Epithelial cell of esophagus (primary cell): Measurements from ENCODE around the gene PRAME.

ENCODE experiments used
- DNase-seq: peaks from one replicate; pipeline ENCODE4 v3.0.0; 2010; ENCODE audit warnings: low read depth
- H3K4me3 ChIP-seq: 2 replicates; pipeline ENCODE4 v1.5.1; 2011; ENCODE audit warnings: mild to moderate bottlenecking, low read length, control low read depth
- TF ChIP-seq, protein P1 (sequence below): IDR thresholded peaks from 2 replicates; pipeline ENCODE4 v1.5.1; 2011; ENCODE audit warnings: low read depth, mild to moderate bottlenecking, low read length, control low read depth, inconsistent platforms; ENCODE audit not compliant: insufficient read depth; ENCODE audit errors: missing control alignments

Gene PRAME

DNA sequence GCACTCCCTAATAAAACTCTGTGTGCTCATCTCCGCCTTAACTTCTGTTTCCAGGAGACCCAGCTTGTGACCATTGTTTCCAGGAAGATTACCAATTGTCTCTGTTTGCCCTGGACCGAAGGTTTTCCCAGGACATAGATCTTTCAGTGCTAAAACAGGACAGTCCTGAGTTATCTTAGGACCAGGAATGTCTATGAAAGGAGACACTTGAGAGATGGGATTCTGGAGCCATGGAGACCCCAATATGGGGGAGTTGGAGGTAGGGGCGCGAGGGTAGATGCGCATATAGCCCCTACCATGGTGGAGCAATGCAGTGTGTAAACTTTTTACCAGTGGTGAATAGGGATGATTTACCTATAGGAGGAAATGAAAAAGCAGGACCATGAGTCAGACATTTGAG is 10.2 kb upstream of the PRAME start:
- DNase-seq: no peak
- TF ChIP-seq, protein P1, sequence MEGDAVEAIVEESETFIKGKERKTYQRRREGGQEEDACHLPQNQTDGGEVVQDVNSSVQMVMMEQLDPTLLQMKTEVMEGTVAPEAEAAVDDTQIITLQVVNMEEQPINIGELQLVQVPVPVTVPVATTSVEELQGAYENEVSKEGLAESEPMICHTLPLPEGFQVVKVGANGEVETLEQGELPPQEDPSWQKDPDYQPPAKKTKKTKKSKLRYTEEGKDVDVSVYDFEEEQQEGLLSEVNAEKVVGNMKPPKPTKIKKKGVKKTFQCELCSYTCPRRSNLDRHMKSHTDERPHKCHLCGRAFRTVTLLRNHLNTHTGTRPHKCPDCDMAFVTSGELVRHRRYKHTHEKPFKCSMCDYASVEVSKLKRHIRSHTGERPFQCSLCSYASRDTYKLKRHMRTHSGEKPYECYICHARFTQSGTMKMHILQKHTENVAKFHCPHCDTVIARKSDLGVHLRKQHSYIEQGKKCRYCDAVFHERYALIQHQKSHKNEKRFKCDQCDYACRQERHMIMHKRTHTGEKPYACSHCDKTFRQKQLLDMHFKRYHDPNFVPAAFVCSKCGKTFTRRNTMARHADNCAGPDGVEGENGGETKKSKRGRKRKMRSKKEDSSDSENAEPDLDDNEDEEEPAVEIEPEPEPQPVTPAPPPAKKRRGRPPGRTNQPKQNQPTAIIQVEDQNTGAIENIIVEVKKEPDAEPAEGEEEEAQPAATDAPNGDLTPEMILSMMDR: no peak
- H3K4me3 ChIP-seq: no peak overlapping the region

GRCh38 chr22:22565981-22566380 is 6.9 kb upstream of the PRAME start:
- TF ChIP-seq, protein P1: no peak
- no peak overlapping the region for H3K4me3 ChIP-seq
- peak; percentile 25 for DNase-seq

GRCh38 chr22:22558071-22558971 is 744 bp downstream of the PRAME start:
- no peak for DNase-seq
- H3K4me3 ChIP-seq: no peak overlapping the region
- TF ChIP-seq, protein P1: no peak

GRCh38 chr22:22556995-22557925 is 1.8 kb downstream of the PRAME start:
- no peak for DNase-seq
- H3K4me3 ChIP-seq: no peak overlapping the region
- TF ChIP-seq, protein P1: no peak

DNA sequence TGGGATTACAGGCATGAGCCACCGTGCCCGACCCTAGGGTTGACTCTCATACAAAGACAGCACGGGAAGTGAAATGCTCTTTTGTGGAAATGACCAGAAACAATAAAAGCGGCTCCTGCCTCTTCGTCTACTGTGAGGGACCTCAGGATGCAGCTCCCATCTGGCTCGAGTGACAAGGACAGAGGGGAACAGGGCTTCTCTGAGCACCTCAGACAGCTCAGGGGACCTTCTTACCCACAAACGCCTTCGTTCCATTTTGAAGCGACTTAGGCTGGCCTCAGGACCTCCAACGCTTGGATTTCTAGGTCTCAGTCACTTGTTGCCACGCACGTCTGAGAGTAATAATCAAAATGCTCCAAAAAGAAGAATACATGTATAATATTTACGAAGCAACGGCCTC is 2.5 kb downstream of the PRAME start:
- TF ChIP-seq, protein P1: no peak
- DNase-seq: no peak
- no peak overlapping the region for H3K4me3 ChIP-seq

- DNase-seq: no peak
Observed at GRCh38 chr22:22555596-22555995, 3.5 kb downstream of the PRAME start.

More at GRCh38 chr22:22555596-22555995, 3.5 kb downstream of the PRAME start:
- H3K4me3 ChIP-seq: no peak overlapping the region
- TF ChIP-seq, protein P1: no peak
